H1 (cell line): ENCODE measurements around the gene REG4. TPM values are rescaled to one million over a fixed set of nuclear protein-coding genes. Genes with fewer than 3 reads are reported as not detected.

Experiments used
- ATF3 ChIP-seq: IDR thresholded peaks from 2 replicates; pipeline ENCODE4 v1.6.1; 2011; ENCODE audit warnings: low read depth, mild to moderate bottlenecking, low read length; ENCODE audit not compliant: insufficient read depth
- BRCA1 ChIP-seq: IDR thresholded peaks from 2 replicates; pipeline ENCODE4 v1.6.1; 2012; ENCODE audit warnings: low read depth, low read length, improper control_type of control experiment
- CHD2 ChIP-seq: IDR thresholded peaks from 2 replicates; pipeline ENCODE4 v1.6.1; 2012; ENCODE audit warnings: low read length, improper control_type of control experiment
- MAFK ChIP-seq: IDR thresholded peaks from 2 replicates; pipeline ENCODE4 v1.6.1; 2012; ENCODE audit warnings: low read depth, mild to moderate bottlenecking, improper control_type of control experiment, low read length
- PHF8 ChIP-seq: fragments of 200-600 bp; sonication (generic); conservative IDR thresholded peaks from 2 replicates; pipeline ENCODE4 v1.7.1; 2012; ENCODE audit warnings: low read depth, mild to moderate bottlenecking, inconsistent platforms, low read length, moderate library complexity
- POLR2AphosphoS5 ChIP-seq: IDR thresholded peaks from 2 replicates; pipeline ENCODE4 v1.6.1; 2011; ENCODE audit warnings: low read depth, low read length
- RBBP5 ChIP-seq: IDR thresholded peaks from 2 replicates; pipeline ENCODE4 v1.7.1; 2012; ENCODE audit warnings: low read depth, mild to moderate bottlenecking, inconsistent platforms, low read length, moderate library complexity, borderline replicate concordance
- RFX5 ChIP-seq: IDR thresholded peaks from 2 replicates; pipeline ENCODE4 v1.6.1; 2011; ENCODE audit warnings: low read depth, low read length, improper control_type of control experiment, borderline replicate concordance
- SUZ12 ChIP-seq: fragments of 200-600 bp; sonication (generic); IDR thresholded peaks from 2 replicates; pipeline ENCODE4 v1.6.1; 2012; ENCODE audit warnings: mild to moderate bottlenecking, inconsistent platforms, low read length, moderate library complexity, mixed read lengths
- TEAD4 ChIP-seq: IDR thresholded peaks from 2 replicates; pipeline ENCODE4 v1.6.1; 2012; ENCODE audit warnings: low read depth, low read length, inconsistent platforms, mixed read lengths
- ZNF274 ChIP-seq: IDR thresholded peaks from 2 replicates; pipeline ENCODE4 v1.7.0; 2012; ENCODE audit warnings: low read length, borderline replicate concordance; ENCODE audit errors: extremely low read depth
- polyA plus RNA-seq, 7 experiments: library from polyadenylated mRNA; depleted of rRNA in 3 of 7; stranded (reverse) in 5 of 7; unstranded in 2 of 7; fragments of >200 nt in 5 of 7; fragments of 200-250 nt in 2 of 7; gene quantifications; 1 replicate in 5 of 7; 2 replicates in 1 of 7; 4 replicates in 1 of 7; pipeline versions ENCODE4 v1.2.1 to v1.2.3, GENCODE V29; 2011 to 2013; ENCODE audit warnings: missing spikeins in 2 of 7, mixed read lengths in 2 of 7
- total RNA-seq: library from RNA; stranded (reverse); fragmentation: NEBNext Ultra II Directional; extraction: Animal tissue kit (Norgen Biotek cat#: 25700); gene quantifications from 2 replicates; pipeline ENCODE4 v1.2.1, GENCODE V29; 2021
- TF ChIP-seq, protein P1 (sequence below): IDR thresholded peaks from 2 replicates; pipeline ENCODE4 v1.6.1; 2012; ENCODE audit warnings: inconsistent platforms

Gene REG4
- total and polyA plus RNA-seq, 2 of the 8 experiments (the other 6 are each of a cell fraction or from before 2014, with no cell fraction given), result not detected

DNA sequence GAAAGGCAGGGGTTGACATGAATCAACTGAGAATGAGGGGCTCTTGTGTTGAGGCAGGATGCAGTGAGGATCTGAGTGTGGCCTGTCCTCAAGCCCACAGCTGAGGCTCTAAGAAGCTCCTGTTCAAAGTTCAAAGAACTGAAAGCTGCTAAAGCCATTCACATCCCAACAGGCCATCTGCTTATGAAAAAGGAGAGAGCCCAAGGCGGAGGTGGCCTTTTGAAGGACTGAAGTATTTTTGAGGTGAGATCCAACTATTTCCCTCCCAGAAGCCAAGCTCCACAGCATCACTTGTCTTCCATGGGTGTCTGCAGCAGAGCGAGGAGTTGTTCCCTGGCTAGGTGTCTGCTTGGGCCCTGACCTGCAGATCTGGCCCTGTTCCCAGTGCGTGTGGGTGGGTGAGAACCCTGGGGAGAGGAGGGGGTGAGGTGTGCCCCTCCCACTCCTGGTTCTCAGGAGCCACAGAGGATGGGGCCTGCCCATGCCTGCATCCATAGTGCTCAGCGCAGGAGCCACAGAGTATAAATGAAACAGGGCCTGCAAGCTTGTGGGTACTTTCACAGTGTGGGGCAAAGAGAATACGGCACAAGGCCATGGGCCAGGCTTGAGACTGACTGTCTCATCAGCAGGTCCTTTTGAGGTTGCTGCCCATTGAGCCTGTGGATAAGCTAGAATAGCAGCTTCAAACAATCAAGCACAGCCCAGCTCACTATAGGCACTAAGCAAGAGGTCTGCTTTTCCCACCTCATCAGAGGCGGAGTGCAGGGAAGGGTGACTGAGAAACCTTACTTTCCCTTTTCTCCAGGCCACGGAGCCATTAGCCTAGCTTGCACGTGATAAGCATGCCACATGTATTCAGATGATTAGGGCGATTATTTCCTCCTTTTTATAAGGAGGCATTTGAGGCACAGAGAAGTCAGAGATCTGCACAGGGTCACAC is 15.7 kb downstream of the REG4 start (continued):
- TF ChIP-seq MAFK (no peak), CHD2 (no peak), BRCA1 (no peak), ZNF274 (no peak), ATF3 (no peak), TEAD4 (no peak), RFX5 (no peak), POLR2AphosphoS5 (no peak), PHF8 (no peak), RBBP5 (no peak), SUZ12 (no peak)
- TF ChIP-seq, protein P1, sequence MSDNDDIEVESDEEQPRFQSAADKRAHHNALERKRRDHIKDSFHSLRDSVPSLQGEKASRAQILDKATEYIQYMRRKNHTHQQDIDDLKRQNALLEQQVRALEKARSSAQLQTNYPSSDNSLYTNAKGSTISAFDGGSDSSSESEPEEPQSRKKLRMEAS, result no peak
- TF ChIP-seq, all 59 proteins: peak for 0
